SK-N-SH (cell line): ENCODE measurements around the gene RGS6. TPM values are rescaled to one million over a fixed set of nuclear protein-coding genes. Genes with fewer than 3 reads are reported as not detected.

Source experiments
- CTCF ChIA-PET: fragments of 300-600, 350-600 bp; formaldehyde crosslinking; extraction: SDS; loops from one replicate; lab custom pipeline; 2021; lab: Yijun Ruan, JAX
- POLR2A ChIA-PET: fragments of 350-600 bp; sonication (Branson Sonifier 250); formaldehyde crosslinking; extraction: SDS; loops from one replicate; lab custom pipeline; 2020; ENCODE audit warnings: antibody characterized with exemption, inconsistent platforms; lab: Yijun Ruan, JAX
- DNase-seq: peaks from one replicate; pipeline ENCODE4 v3.0.0; 2012
- H2AFZ ChIP-seq: fragments of 200-600 bp; sonication (generic); 2 replicates; pipeline ENCODE4 v1.8.1; 2016; ENCODE audit warnings: antibody characterized with exemption, mild to moderate bottlenecking, low read depth
- H3F3A ChIP-seq: fragments of 200-600 bp; sonication (generic); replicated peaks from 2 replicates; pipeline ENCODE3; 2016; ENCODE audit warnings: antibody characterized with exemption, mild to moderate bottlenecking; ENCODE audit not compliant: insufficient read depth
- H3K27ac ChIP-seq, 2 experiments: fragments of 200-500 bp in 1 of 2; fragments of 200-600 bp in 1 of 2; sonication (Bioruptor generic) in 1 of 2; sonication (generic), shearing (Covaris generic) in 1 of 2; 2 replicates each; pipeline versions ENCODE4 v1.5.1 to v1.6.1; 2014 to 2016; ENCODE audit warnings: low read depth in 2 of 2, inconsistent platforms in 1 of 2, low read length in 1 of 2, mild to moderate bottlenecking in 1 of 2, mixed read lengths in 1 of 2
- H3K27me3 ChIP-seq: fragments of 200-600 bp; sonication (generic), shearing (Covaris generic); 2 replicates; pipeline ENCODE4 v1.6.1; 2016; ENCODE audit warnings: mixed run types; ENCODE audit not compliant: insufficient read depth
- H3K36me3 ChIP-seq, 2 experiments: fragments of 200-500 bp in 1 of 2; fragments of 200-600 bp in 1 of 2; sonication (Bioruptor generic) in 1 of 2; sonication (generic) in 1 of 2; replicated peaks in 1 of 2; 2 replicates each; pipeline versions ENCODE3 to v1.5.1; 2014 to 2016; ENCODE audit warnings: low read length in 1 of 2, mild to moderate bottlenecking in 1 of 2; ENCODE audit not compliant: insufficient read depth in 2 of 2, control insufficient read depth in 1 of 2
- H3K4me1 ChIP-seq, 2 experiments: fragments of 200-500 bp in 1 of 2; fragments of 200-600 bp in 1 of 2; sonication (Bioruptor generic) in 1 of 2; sonication (generic), shearing (Covaris generic) in 1 of 2; 2 replicates each; pipeline versions ENCODE4 v1.5.1 to v1.6.1; 2014 to 2016; ENCODE audit warnings: low read depth in 1 of 2, low read length in 1 of 2, mixed run types in 1 of 2; ENCODE audit not compliant: insufficient read depth in 2 of 2, control insufficient read depth in 1 of 2
- H3K4me2 ChIP-seq: fragments of 200-600 bp; sonication (generic), shearing (Covaris generic); 2 replicates; pipeline ENCODE4 v1.6.1; 2017; ENCODE audit warnings: mixed run types
- H3K4me3 ChIP-seq, 2 experiments: fragments of 200-500 bp in 1 of 2; fragments of 200-600 bp in 1 of 2; sonication (Bioruptor generic) in 1 of 2; sonication (generic), shearing (Covaris generic) in 1 of 2; 2 replicates each; pipeline versions ENCODE4 v1.5.1 to v1.8.1; 2014 to 2016; ENCODE audit warnings: low read depth in 2 of 2, inconsistent platforms in 1 of 2, low read length in 1 of 2, mild to moderate bottlenecking in 1 of 2, mixed read lengths in 1 of 2, moderate library complexity in 1 of 2
- H3K79me2 ChIP-seq: fragments of 200-600 bp; sonication (generic); 2 replicates; pipeline ENCODE4 v1.8.1; 2017; ENCODE audit warnings: mild to moderate bottlenecking; ENCODE audit not compliant: insufficient read depth
- H3K9ac ChIP-seq: fragments of 200-600 bp; sonication (generic); 2 replicates; pipeline ENCODE4 v1.6.1; 2017; ENCODE audit warnings: mixed run types
- H3K9me2 ChIP-seq: fragments of 200-600 bp; sonication (generic); 2 replicates; pipeline ENCODE4 v1.6.1; 2017; ENCODE audit warnings: mixed run types
- H3K9me3 ChIP-seq: fragments of 200-600 bp; sonication (generic); 2 replicates; pipeline ENCODE4 v1.6.1; 2017; ENCODE audit warnings: mixed run types, mild to moderate bottlenecking, moderate library complexity
- H4K20me1 ChIP-seq: fragments of 200-600 bp; sonication (generic); 2 replicates; pipeline ENCODE4 v1.6.1; 2017; ENCODE audit warnings: mild to moderate bottlenecking, mixed run types; ENCODE audit not compliant: insufficient read depth
- ELF1 ChIP-seq: IDR thresholded peaks from 2 replicates; pipeline ENCODE4 v1.4.0; 2012
- EZH2phosphoT487 ChIP-seq: fragments of 200-600 bp; sonication (generic); IDR thresholded peaks from 2 replicates; pipeline ENCODE4 v1.6.1; 2017; ENCODE audit warnings: low read depth, mixed run types, mild to moderate bottlenecking, antibody characterized with exemption, moderate library complexity, borderline replicate concordance
- FOSL2 ChIP-seq: IDR thresholded peaks from 2 replicates; pipeline ENCODE4 v1.4.0; 2012; ENCODE audit warnings: low read depth, mild to moderate bottlenecking, moderate library complexity, borderline replicate concordance
- FOXJ3 ChIP-seq: sonication (generic); formaldehyde crosslinking; IDR thresholded peaks from 2 replicates; pipeline ENCODE4 v1.5.1; 2020; ENCODE audit warnings: mild to moderate bottlenecking, missing genetic modification reagents
- FOXM1 ChIP-seq: IDR thresholded peaks from 2 replicates; pipeline ENCODE4 v1.4.0; 2012; ENCODE audit warnings: low read depth, mild to moderate bottlenecking
- GABPA ChIP-seq: IDR thresholded peaks from 2 replicates; pipeline ENCODE4 v1.4.0; 2012; ENCODE audit warnings: low read depth, mild to moderate bottlenecking
- MAX ChIP-seq: IDR thresholded peaks from 2 replicates; pipeline ENCODE4 v1.4.0; 2012; ENCODE audit warnings: low read depth
- MXI1 ChIP-seq: IDR thresholded peaks from 2 replicates; pipeline ENCODE4 v1.6.1; 2012; ENCODE audit warnings: mild to moderate bottlenecking, low read depth, low read length, improper control_type of control experiment
- NFIC ChIP-seq: IDR thresholded peaks from 2 replicates; pipeline ENCODE4 v1.4.0; 2012; ENCODE audit warnings: borderline replicate concordance
- PBX3 ChIP-seq: IDR thresholded peaks from 2 replicates; pipeline ENCODE4; 2012
- POLR2AphosphoS5 ChIP-seq: IDR thresholded peaks from 2 replicates; pipeline ENCODE4 v1.6.1; 2012; ENCODE audit warnings: low read depth, low read length
- RCOR1 ChIP-seq: fragments of 150-350 bp; IDR thresholded peaks from 2 replicates; pipeline ENCODE4 v1.6.1; 2017; ENCODE audit warnings: antibody characterized with exemption, low read length
- RFX5 ChIP-seq: IDR thresholded peaks from 2 replicates; pipeline ENCODE4 v1.6.1; 2012; ENCODE audit warnings: mild to moderate bottlenecking, improper control_type of control experiment, low read length
- SIN3A ChIP-seq: IDR thresholded peaks from 2 replicates; pipeline ENCODE4 v1.6.1; 2012; ENCODE audit warnings: low read depth, mild to moderate bottlenecking, low read length, moderate library complexity, borderline replicate concordance
- SMC3 ChIP-seq: IDR thresholded peaks from 2 replicates; pipeline ENCODE4 v1.6.1; 2012; ENCODE audit warnings: low read depth, low read length, improper control_type of control experiment
- TAF1 ChIP-seq: IDR thresholded peaks from 2 replicates; pipeline ENCODE4 v1.6.1; 2012; ENCODE audit warnings: low read depth, mild to moderate bottlenecking, low read length, moderate library complexity, borderline replicate concordance
- TCF12 ChIP-seq: IDR thresholded peaks from 2 replicates; pipeline ENCODE4 v1.4.0; 2012
- TEAD4 ChIP-seq: IDR thresholded peaks from 2 replicates; pipeline ENCODE4 v1.4.0; 2012; ENCODE audit warnings: mild to moderate bottlenecking, borderline replicate concordance; ENCODE audit not compliant: insufficient read depth
- USF1 ChIP-seq: IDR thresholded peaks from 2 replicates; pipeline ENCODE4 v1.4.0; 2012; ENCODE audit warnings: low read depth, borderline replicate concordance
- ZBTB33 ChIP-seq: IDR thresholded peaks from 2 replicates; pipeline ENCODE4 v1.4.0; 2012; ENCODE audit warnings: low read depth, borderline replicate concordance
- WGBS: methylation state at CpG from one replicate; pipeline ENCODE4 v1.1.6; 2017; ENCODE audit warnings: low lambda C conversion rate; 5-methylcytosine and 5-hydroxymethylcytosine counted together
- polyA plus RNA-seq, 3 experiments: library from polyadenylated mRNA; depleted of rRNA; stranded (reverse); fragments of >200 nt; gene quantifications; 2 replicates each; pipeline ENCODE4 v1.2.3, GENCODE V29; 2012

Gene RGS6
- polyA plus RNA-seq, 1 of the 3 experiments (the other 2 are of a cell fraction): not detected

GRCh38 chr14:72614891-72615415, 682.7 kb downstream of the RGS6 start:
- H3F3A ChIP-seq: no peaks in the 10 kb centered on the region
- TF ChIP-seq USF1: no peak
- no peak for TF ChIP-seq GABPA
- TF ChIP-seq RCOR1: no peak
- no peak for TF ChIP-seq TEAD4
- TF ChIP-seq NFIC: no peak
- no peak for TF ChIP-seq EZH2phosphoT487
- TF ChIP-seq ZBTB33: no peak
- no peak for TF ChIP-seq TAF1
- no peak for TF ChIP-seq SIN3A
- TF ChIP-seq TCF12: no peak
- no peak for TF ChIP-seq FOXM1
- no peak for TF ChIP-seq ELF1
- TF ChIP-seq MAX: no peak
- TF ChIP-seq PBX3: no peak
- TF ChIP-seq SMC3: no peak
- TF ChIP-seq FOSL2: no peak
- TF ChIP-seq MXI1: no peak
- no peak for TF ChIP-seq POLR2AphosphoS5
- TF ChIP-seq RFX5: no peak
- no peak for TF ChIP-seq FOXJ3 (CRISPR knock-in tag)
- H3K9ac ChIP-seq: no peak overlapping the region
- DNase-seq: no peak
- CTCF ChIA-PET: interaction anchor here (0.6 kb wide), 1 partner anchor 290 kb away, joined by 3 read pairs; no protein-coding TSS in a partner anchor
- WGBS: 90% methylated on average over 6 of the region's 11 CpGs
- peaks cover 9 to 22% of the 10 kb centered on the region in 2 experiments; a peak in 2 of 4 replicates for H3K4me1 ChIP-seq
- H3K36me3 ChIP-seq: no peaks in the 10 kb centered on the region
- POLR2A ChIA-PET: interaction anchor here (0.6 kb wide), 1 partner anchor 13 kb away, joined by 3 read pairs; no protein-coding TSS in a partner anchor
- no peak overlapping the region for H3K4me2 ChIP-seq
- no peaks in the 10 kb centered on the region for H3K9me2 ChIP-seq
- H3K4me3 ChIP-seq: no peak overlapping the region
- H4K20me1 ChIP-seq: no peaks in the 10 kb centered on the region
- no peaks in the 10 kb centered on the region for H3K9me3 ChIP-seq
- H2AFZ ChIP-seq: no peak overlapping the region
- H3K79me2 ChIP-seq: no peaks in the 10 kb centered on the region
- no peaks in the 10 kb centered on the region for H3K27me3 ChIP-seq
- H3K27ac ChIP-seq: no peak overlapping the region
